ENCODE results near the gene CD36. TPM values are rescaled to one million over a fixed set of nuclear protein-coding genes. Genes with fewer than 3 reads are reported as not detected.

The CD36 gene
- total RNA-seq, 1 donor from 2014 or later = not detected

DNA sequence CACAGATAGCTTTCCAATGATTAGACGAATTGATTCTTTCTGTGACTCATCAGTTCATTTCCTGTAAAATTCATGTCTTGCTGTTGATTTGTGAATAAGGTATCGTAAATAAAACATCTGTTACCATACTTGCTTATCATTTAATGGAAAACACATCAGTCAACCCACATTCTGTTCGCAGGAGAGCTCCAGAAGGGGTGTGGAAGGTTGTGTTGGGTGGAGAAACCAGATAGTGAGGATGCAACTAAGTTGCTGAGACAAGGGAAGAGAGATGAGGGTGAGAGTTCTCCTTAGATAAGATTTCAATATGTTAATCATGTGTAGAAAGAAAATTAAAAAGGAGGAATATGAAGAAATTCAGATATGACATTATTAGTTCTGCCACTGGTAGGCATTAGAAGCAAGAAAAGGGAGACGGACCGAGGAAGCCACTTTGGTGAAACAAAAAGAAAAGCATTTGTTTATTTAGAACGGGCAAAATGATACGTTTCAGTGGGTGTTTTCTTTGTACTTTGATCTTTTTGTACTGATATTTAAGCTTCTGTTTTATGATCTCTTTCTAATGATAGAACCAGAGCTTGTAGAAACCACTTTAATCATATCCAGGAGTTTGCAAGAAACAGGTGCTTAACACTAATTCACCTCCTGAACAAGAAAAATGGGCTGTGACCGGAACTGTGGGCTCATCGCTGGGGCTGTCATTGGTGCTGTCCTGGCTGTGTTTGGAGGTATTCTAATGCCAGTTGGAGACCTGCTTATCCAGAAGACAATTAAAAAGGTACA lies 7.8 kb downstream of the CD36 start:
- TF ChIP-seq, protein P1, sequence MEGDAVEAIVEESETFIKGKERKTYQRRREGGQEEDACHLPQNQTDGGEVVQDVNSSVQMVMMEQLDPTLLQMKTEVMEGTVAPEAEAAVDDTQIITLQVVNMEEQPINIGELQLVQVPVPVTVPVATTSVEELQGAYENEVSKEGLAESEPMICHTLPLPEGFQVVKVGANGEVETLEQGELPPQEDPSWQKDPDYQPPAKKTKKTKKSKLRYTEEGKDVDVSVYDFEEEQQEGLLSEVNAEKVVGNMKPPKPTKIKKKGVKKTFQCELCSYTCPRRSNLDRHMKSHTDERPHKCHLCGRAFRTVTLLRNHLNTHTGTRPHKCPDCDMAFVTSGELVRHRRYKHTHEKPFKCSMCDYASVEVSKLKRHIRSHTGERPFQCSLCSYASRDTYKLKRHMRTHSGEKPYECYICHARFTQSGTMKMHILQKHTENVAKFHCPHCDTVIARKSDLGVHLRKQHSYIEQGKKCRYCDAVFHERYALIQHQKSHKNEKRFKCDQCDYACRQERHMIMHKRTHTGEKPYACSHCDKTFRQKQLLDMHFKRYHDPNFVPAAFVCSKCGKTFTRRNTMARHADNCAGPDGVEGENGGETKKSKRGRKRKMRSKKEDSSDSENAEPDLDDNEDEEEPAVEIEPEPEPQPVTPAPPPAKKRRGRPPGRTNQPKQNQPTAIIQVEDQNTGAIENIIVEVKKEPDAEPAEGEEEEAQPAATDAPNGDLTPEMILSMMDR (conservative IDR thresholded peaks at IDR 0.05; ENCODE audit: low read depth, low read length) = no peak
- DNase-seq (ENCODE audit: low read depth) = no peak
- no peak overlapping the region for H3K4me3 ChIP-seq (ENCODE audit: low read depth, low read length)

DNA sequence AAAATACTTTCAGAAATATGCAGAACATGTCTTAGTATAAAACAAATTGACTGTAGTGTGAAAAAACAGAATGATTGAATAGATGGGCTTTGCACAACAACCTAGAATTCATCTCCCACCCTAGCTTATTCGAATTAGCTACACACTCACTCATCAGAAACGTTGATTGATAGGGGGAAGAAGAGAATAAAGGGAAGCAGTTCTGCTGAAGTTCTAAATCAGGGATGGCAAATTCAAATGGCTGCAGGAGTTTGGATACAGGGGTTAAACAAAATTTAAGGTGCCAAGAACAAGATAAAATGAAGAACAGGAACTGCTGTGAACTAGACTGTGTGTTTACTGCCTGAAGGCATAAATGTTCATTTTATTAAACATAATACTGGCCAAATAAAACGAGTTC lies 9.0 kb downstream of the CD36 start:
- H3K4me3 ChIP-seq (ENCODE audit: low read depth, low read length) = no peak overlapping the region
- DNase-seq (ENCODE audit: low read depth) = no peak
- TF ChIP-seq, protein P1 (conservative IDR thresholded peaks at IDR 0.05; ENCODE audit: low read depth, low read length) = no peak

DNA sequence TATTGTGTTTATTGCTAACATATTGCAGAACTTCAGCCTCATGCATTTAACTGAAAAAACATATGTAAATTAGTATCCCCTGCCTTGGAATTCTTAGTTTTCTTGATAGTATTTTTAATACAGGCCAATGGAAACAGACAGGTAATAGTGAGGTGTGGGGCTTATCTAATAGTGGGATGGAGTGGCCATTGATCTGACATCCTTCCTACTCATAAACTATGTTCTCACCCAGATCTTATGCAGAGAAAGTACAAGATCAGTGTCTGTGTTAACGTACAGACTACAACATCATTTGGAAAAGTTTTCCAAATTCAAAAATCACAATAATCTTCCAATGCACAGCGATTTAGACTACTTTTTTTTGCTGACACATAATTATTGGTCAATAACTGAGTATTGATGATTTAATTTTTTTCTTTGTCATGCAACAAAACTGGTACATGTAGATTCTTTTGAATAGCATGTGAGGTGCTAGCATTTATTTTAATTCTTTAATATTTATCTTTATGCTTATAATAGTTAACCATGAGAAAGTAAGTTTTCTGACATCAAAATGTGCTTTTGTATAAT lies 9.7 kb downstream of the CD36 start:
- DNase-seq (ENCODE audit: low read depth) = no peak
- TF ChIP-seq, protein P1 (conservative IDR thresholded peaks at IDR 0.05; ENCODE audit: low read depth, low read length) = no peak
- no peak overlapping the region for H3K4me3 ChIP-seq (ENCODE audit: low read depth, low read length)

DNA sequence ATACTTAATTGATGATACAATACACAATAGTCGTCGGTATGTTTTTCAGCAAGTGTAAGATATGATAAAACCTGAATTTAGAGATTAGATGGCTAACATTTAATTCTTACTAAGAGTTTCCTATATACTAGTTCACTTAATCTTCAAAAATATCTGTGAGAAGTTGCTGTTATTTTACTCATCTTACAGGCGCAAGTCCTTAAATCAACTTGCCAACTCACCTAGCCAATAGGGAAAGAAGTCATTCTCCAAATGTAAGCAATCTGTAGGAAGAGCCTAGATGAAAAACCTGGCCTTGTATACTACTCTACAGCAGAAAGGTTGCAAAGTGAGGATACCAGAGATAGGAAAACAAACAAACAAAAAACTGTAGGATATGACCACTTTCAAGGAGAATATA lies 10.6 kb downstream of the CD36 start:
- TF ChIP-seq, protein P1 (conservative IDR thresholded peaks at IDR 0.05; ENCODE audit: low read depth, low read length) = no peak
- DNase-seq (ENCODE audit: low read depth) = no peak
- no peak overlapping the region for H3K4me3 ChIP-seq (ENCODE audit: low read depth, low read length)

DNA sequence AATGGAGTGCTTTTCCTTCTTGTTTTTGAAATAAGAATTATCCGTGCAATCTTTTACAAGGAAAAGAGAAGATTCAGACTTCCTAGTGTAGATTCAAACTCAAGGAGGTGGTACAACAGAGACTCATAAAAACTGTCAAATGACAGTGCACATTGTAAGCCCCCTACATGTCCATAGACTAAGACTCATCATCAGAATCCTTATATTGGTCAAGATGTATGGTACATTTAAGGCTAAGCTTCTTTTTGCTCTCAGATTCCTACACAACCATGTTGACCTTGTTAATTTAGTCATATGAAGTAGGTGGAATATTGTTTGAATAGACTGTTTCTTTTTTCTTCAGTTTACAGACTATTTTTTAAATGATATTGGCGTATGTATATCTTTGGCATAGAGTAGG lies 11.6 kb downstream of the CD36 start:
- no peak overlapping the region for H3K4me3 ChIP-seq (ENCODE audit: low read depth, low read length)
- TF ChIP-seq, protein P1 (conservative IDR thresholded peaks at IDR 0.05; ENCODE audit: low read depth, low read length) = no peak
- no peak for DNase-seq (ENCODE audit: low read depth)

DNA sequence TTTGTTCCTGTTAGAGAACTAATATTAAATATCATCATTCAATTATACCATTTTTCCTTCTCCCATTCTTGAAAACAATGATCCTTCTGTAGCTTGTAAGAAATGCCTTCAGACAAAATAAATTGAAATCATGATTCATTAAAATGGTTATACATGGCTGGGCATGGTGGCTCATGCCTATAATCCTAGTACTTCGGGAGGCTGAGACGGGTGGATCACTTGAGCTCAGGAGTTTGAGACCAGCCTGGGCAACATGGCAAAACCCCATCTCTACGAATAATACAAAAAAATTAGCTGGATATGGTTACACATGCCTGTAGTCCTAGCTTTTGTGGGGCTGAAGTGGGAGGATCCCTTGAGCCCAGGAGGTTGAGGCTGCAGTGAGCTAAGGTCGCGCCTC lies 13.0 kb downstream of the CD36 start:
- no peak overlapping the region for H3K4me3 ChIP-seq (ENCODE audit: low read depth, low read length)
- TF ChIP-seq, protein P1 (conservative IDR thresholded peaks at IDR 0.05; ENCODE audit: low read depth, low read length) = no peak
- no peak for DNase-seq (ENCODE audit: low read depth)

DNA sequence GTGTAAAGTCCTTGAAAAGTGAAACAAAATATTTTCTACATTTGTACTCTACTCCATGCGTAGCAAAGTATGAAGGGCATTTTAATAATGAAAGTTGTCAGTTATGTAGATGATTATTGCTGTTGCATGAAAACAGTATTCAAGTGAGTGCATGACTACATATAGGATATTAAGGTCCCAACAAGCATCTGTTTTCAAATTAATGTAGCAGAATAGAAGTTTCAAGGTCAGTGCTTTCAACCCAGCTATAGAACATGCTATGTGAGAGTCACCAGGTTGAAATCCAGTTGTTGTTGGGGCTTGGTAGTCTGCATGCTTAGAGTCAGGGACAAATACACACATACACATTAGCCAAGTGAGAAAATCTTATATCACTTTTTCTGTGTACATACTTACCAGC lies 14.8 kb downstream of the CD36 start:
- TF ChIP-seq, protein P1 (conservative IDR thresholded peaks at IDR 0.05; ENCODE audit: low read depth, low read length) = no peak
- DNase-seq (ENCODE audit: low read depth) = no peak

More for the DNA sequence above, 14.8 kb downstream of the CD36 start:
- H3K4me3 ChIP-seq (ENCODE audit: low read depth, low read length) = no peak overlapping the region

Data from epithelial cell of proximal tubule (primary cell).